Non-pigmented ciliary epithelial cell (primary cell): Measurements from ENCODE around the gene FOXK1.

Experiments used
- DNase-seq: peaks from one replicate; pipeline ENCODE4 v3.0.0-alpha.2; 2010; ENCODE audit warnings: low read depth

Gene FOXK1

GRCh38 chr7:4699841-4700240 is 17.7 kb downstream of the FOXK1 start:
- no peak for DNase-seq

- DNase-seq, result peak; percentile 87
These were observed 18.6 kb downstream of the FOXK1 start for GRCh38 chr7:4700577-4701235.

DNA sequence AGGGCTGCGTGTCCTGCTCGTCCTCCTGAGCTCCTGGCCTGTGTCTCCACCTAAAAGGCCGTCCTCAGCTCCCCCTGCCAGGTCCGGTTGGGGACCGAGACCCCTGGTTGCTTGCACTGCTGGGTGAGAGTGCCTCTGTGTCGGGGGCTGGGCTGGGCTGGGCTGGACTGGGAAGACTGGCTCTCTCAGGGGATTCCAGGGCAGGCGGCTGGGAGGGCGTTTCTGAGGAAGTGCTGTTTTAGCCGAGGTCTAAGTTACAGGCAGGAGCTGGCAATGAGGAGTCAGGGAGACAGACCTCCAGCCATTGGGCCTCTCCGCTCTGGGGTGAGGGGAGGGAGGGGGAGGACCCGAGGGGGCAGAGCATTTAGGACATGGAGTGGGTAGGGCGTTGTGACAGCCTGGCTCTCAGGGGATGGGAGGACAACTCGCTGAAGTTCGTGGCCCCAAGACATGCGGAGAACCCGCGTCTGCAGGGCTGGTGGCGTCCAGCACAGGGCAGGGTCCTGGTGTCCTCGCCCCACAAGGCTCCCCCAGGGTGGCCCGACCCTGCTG is 20.9 kb downstream of the FOXK1 start:
- DNase-seq, result no peak

DNA sequence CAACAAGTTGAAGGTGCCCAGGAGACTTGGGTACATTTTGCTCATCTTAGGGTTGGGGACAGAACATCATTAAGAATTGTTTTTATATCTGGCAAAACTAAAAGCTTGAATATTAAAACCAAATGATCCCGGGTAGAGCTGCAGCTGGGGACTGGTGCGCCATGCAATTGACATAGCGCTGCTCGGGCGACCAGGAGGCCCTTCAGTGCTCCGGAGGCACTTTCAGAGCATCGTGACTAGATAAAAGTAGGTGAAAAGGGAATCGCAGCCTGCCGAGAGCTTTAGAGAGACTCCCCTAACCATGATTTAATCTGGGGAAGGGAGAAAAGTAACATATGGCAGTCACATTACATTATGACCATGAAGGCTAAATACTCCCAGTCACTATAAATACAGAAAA is 21.4 kb downstream of the FOXK1 start:
- DNase-seq, result no peak

- no peak for DNase-seq
These were observed 24.5 kb downstream of the FOXK1 start for GRCh38 chr7:4706384-4707216.

GRCh38 chr7:4707217-4707741 is 25.2 kb downstream of the FOXK1 start:
- no peak for DNase-seq

DNA sequence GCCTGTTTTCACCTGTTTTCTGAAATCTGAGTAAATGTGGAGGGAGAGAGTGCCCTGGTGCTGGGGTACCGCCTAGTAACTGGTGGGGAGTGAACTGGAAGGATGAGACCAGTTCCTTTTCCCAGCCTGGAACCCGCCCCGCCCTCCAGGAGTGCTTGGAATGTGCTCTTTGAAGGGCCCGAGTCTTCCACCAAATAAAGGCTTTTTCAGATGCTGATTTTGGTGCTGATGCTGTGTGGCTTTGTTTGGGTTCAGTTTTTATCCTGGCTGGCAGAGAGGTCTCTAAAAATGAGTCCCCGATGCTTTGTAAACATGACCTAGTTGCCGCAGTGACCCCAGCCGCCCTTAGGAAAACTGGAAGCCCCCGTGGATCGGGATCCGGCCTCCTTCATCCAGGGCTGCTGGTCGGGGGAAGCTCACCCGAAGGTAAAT is 25.9 kb downstream of the FOXK1 start:
- DNase-seq, result no peak

DNA sequence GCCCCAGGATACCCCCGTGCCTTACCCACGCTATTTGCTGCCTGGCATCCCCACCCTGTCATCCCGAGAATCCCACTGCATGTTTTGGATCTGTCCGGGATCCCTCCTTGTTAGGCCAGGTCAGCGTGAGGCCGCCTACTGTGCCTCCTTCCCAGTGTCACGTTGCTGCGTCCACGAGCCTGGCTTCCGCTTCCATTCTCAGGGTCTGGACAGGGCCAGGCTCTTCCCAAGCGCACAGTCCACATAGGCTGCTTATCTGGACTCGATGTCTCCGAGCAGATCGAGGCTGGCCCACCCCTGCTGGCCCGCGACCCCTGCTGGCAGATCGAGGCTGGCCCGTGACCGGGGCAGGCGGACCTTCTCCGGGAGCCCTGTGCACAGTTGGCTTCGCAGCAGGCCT is 27.1 kb downstream of the FOXK1 start:
- no peak for DNase-seq

GRCh38 chr7:4711093-4711492 is 29.0 kb downstream of the FOXK1 start:
- DNase-seq, result no peak

DNA sequence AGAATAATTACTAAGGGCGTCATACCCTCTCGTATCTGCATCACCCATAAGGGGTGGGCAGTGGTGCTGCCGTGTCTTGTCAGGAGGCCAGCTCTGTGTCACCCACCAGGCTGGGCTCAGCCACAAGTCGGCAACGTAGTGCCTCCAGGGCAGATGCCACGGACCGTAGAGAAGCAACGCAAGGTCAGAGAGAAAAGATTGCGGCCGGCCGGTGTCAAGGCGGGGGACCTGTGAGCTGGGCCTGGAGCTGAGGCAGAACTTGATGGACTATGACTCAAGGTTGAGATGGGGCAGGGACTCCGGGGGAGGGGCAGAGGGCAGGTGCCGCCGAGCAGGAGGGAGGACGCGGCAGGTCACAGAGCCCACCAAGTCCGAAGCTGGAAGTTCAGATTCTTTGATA is 29.5 kb downstream of the FOXK1 start:
- no peak for DNase-seq

DNA sequence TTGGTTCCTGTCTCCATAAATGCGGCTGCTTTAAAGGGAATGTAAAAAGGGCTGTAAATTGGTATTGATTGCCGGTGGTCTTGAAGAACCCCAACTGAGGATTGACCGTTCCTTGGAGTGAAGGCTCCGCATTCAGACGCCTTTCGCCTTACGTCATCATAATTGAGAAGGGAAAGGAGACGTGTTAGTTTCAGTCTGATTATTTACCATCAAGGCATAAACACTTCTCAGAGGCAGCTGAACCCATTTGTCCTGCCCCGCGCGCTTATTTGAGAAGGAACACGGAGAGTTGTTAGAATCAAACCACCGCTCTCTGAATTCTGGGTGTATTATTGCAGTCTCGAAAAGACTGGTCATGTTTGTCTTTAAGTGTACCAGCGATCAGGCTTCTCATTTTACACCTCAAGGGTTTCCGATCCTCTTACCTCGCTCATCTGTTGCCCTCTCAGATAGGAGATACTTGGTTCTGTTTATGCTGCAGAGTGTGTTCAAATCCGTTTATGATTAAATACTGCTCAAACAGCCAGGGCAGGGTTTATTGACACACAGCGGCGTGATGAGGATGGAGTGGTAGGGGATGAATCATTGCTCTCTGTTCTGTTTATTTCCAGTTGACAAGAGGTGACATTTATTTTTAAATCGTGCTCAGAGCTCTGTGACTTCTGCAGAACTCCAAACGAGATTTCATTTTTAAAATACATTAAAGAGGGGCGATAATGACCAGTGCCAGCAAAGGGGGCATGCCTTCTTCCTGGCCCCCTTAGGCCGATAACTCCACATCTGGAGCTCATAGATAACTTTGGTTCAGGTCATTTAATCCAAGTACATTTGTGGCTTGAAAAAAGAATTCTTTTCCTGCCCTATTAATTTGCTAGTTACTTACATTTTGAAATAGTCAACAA is 30.4 kb downstream of the FOXK1 start:
- DNase-seq, result no peak

DNA sequence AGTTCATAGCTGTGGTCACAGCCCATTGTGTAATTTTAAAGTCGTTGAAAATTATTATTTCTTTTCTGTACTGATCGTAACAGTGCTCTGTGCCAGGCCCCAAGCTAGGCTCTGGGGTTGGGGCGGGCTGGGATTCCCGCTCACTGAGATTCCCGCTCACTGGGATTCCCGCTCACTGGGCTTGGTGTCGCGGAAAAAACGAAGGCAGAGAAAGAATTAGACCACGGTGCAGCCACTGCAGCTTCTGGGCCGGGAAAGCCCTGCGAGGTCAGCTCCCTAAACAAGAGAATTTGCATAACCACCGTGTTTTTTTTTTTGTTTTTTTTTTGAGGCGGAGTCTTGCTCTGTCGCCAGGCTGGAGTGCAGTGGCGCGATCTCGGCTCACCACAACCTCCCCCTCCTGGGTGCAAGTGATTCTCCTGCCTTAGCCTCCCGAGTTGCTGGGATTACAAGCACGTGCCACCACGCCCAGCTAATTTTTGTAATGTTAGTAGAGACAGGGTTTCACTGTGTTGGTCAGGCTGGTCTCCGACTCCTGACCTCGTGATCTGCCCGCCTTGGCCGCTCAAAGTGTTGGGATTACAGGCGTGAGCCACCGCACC is 31.2 kb downstream of the FOXK1 start:
- DNase-seq, result no peak

- no peak for DNase-seq
These were observed 32.1 kb downstream of the FOXK1 start for GRCh38 chr7:4714161-4714700.

GRCh38 chr7:4714767-4715409 is 32.8 kb downstream of the FOXK1 start:
- DNase-seq, result no peak

DNA sequence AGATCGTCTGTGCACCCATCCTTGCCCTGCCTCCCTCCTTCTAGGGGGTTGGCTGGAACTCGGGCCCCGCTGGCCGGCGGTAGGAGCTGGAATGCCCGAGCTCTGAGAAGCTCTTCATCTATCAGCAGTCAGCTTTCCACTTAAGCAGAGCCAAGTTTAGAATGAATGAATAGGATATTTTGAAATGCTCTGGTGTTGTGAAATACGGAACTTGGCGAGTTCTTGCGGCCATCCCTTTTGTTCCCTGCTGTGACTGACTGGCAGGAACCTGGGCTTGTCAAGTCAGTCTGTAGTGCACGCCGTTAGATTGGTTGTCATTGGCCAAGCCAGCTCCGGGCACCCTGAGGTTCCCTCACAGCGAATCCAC is 33.3 kb downstream of the FOXK1 start:
- DNase-seq, result no peak

DNA sequence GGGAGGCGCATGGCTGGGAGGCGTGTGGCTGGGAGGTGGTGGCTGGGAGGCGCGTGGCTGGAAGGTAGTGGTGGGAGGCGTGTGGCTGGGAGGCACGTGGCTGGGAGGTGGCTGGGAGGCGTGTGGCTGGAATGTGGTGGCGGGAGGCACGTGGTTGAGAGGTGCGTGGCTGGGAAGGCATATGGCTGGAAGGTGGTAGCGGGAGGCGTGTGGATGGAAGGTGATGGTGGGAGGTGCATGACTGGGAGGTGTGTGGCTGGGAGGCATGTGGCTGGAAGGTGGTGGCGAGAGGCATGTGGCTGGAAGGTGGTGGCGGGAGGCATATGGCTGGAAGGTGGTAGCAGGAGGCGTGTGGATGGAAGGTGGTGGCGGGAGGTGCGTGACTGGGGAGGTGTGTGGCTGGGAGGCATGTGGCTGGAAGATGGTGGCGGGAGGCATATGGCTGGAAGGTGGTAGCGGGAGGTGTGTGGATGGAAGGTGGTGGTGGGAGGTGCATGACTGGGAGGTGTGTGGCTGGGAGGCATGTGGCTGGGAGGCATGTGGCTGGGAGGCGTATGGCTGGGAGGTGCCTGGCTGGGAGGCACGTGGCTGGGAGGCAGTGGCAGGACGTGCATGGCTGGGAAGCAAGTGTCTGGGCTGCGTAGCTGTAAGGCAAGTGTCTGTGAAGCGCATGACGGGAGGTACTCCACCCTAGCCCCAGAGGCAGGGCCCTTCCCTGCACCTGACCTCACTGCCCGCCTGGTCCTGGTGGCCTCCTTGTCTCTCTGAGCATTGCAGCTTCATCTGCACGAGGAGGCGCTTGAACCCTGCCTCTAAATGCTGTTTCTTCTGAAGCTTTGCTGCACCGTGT is 35.1 kb downstream of the FOXK1 start:
- DNase-seq, result no peak

GRCh38 chr7:4718075-4718474 is 36.0 kb downstream of the FOXK1 start:
- no peak for DNase-seq

- no peak for DNase-seq
These were observed 38.1 kb downstream of the FOXK1 start for GRCh38 chr7:4720225-4720624.

GRCh38 chr7:4722308-4722707 is 40.2 kb downstream of the FOXK1 start:
- DNase-seq, result no peak
